Stimulated activated CD4-positive, alpha-beta T cell treated with anti-CD3 and anti-CD28 coated beads, Interleukin-15, amount 100 ng/mL, for 24 hours (primary cell): ENCODE data around the gene ITPKC.
"Not testable (repeated sequence)": the region's sequence is repeated elsewhere in the genome, so short reads cannot be mapped to it uniquely, and the experiment has no call there.

Source experiments
- DNase-seq: peaks from one replicate; pipeline ENCODE4 v3.0.0-alpha.2; 2020

ITPKC gene

DNA sequence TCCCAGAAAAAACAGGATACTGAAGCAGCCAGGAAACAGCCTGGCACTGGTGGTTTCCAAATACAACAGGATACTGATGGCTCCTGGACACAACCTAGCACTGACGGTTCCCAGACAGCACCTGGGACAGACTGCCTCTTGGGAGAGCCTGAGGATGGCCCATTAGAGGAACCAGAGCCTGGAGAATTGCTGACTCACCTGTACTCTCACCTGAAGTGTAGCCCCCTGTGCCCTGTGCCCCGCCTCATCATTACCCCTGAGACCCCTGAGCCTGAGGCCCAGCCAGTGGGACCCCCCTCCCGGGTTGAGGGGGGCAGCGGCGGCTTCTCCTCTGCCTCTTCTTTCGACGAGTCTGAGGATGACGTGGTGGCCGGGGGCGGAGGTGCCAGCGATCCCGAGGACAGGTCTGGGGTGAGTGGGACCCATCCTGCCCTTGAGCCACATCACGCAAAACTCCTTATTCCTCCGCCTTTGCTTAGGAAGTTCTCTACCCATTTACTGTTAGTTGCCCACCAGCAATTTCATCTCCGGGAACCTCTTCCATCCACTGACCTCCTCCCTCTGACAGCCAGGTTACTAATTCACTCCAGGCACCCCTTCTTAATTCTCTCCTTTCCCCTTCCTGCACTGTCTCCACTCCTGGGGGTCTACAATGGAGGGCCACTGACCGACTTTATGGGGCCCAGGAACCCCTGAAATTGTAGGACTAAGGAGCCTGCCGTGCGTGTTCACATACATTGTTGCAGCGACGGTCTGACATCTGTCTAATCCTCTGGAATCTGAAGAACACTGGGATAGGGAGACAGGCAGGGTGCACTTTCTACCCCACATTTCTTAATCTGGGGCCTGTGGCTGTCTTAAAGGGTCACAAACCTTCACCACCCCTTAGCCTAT lies 1.2 kb downstream of the ITPKC start:
- no peak for DNase-seq

DNA sequence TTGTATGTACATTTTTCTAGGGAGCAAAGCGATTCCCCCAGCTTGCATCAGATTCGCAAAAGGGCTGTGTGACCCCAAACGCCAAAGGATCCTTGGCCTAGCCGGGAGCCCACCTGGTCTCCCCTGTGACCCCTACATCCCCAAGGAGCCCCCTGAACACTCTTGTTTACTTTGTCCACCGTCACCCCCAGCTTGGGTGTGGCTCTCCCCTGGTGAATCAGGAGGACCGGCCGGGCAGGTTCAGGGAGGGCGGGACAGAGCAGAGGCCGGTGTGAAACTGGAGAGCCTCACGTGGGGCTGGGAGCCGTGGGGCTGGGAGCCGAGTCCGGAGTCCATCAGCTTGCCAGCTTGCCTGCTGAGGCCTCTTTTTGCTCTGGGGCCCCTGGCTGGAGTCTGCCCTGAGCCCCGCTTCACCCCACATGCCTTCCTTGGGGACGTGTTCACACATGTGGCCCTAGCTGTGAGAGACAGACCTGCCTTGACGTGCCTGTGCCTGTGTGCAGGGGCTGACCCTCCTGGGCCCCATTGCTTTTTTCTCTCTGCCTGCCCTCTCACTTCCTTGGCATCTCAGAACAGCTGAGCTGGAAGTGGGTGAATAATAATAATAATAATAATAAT lies 2.0 kb downstream of the ITPKC start:
- no peak for DNase-seq

DNA sequence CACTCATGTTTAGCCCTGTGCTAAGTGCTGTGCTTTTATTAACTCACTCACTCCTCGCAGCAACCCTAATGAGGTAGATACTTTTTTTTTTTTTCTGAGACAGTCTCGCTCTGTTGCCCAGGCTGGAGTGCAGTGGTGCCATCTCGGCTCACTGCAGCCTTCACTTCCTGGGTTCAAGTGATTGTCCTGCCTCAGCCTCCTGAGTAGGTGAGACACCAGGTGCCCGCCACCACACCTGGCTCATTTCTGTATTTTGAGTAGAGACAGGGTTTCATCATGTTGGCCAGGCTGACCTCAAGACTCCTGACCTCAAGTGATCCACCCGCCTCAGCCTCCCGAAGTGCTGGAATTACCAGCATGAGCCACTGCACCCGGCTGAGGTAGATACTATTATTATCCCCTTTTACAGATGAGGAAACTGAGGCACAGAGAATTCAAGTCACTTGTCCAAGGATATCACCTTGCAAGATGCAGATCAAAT lies 2.5 kb downstream of the ITPKC start:
- no peak for DNase-seq

DNA sequence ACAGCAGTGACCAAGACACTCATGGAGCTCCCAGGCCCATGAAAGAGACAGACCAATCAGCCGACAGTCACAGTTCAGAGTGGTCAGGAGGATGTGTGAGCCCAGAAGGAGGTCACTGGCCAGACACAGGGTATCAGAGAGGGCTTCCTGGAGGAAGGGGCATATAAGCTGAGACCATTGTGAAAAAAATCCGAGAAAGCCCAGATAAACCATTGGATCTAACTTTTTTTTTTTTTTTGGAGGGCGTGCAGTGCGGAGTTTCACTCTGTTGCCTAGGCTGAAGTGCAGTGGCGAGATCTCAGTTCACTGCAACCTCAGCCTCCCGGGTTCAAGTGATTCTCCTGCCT lies 4.2 kb downstream of the ITPKC start:
- no peak for DNase-seq

DNA sequence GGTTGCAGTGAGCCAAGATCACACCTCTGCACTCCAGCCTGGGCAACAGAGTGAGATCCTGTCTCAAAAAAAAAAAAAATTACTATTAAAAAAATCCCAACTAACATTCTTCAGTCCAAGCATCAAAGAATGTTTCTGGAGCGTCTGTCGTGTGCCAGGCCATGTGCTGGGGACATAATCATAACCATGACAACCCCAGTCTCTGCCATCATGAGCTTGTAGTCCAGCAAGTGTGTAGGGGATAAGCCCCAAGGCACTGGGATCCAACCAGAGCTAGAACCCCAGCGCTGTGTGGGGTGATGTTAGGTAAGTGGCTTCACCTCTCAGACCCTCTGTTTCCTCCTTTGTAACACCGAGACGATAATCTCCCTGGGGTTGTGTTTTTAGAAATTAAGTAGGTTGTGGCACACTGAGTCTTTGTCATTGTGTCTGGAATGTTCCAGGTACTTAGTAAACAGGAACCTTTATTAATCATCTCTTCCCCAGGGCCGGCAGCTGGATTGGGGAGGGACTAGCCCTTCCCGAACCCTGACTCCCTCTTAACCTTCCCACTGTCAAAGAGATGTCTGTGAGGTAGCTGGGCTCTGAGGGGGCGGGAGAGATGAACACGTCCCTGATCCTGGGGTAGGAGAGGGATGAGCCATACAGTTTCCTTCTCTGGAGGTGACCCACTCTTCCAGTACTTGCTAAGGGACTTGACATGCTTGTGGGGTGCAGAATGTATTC lies 5.2 kb downstream of the ITPKC start:
- no peak for DNase-seq

DNA sequence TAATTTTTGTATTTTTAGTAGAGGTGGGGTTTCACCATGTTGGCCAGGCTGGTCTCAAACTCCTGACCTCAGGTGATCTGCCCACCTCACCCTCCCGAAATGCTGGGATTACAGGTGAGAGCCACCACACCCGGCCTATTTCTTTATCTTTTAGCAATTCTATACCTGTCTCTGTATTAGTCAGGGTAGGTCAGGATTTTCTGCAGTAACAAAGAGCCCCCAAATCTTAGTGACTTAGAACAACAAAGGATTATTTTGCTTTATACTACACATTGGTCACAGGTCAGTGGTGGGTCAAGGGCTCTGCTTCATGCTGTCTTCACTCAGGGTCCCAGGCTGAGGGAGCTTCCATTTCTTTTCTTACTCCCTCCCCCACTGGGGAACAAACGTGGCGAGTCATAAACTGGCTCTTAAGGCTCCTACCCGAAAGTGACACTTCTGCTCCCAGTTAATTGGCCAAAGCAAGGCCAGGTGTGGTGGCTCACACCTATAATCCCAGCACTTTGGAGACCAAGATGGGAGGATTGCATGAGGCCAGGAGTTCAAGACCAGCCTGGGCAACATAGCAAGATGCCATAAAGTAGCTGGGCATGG lies 6.8 kb downstream of the ITPKC start:
- no peak for DNase-seq

DNA sequence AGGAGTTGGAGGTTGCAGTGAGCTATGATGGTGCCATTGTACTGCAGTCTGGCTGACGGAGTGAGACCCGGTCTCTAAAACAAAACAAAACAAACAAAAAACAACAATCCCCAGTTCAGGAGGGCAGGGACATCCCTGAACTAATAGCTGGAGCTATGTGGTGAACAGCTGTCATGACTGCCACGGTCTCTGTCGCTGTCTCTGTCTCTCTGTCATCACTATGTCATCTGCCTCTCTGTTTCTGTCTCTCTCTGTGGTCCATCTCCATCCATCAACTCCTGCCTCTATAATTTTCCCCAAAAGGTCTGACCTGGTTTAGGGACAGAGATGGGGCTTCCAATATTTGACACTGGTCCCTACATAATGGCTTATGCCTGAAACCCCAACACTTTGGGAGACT lies 7.4 kb downstream of the ITPKC start:
- DNase-seq, result no peak

DNA sequence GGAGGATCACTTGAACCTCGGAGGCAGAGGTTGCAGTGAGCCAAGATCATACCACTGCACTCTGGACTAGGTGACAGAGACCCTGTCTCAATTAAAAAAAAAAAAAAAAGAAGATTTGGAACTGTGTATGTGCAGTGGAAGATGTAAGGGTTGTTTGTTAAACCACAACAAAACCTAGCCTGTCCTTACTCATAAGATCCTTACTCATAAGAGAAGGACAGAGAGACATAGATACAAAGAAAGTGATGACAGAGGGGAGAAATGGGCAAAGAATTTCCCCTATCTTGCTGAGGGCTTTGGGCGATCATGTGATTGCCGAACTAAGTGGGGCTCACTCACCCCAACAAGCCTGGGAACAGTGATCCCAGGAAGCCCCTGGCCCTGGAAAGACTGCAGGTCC lies 7.9 kb downstream of the ITPKC start:
- DNase-seq, result no peak

DNA sequence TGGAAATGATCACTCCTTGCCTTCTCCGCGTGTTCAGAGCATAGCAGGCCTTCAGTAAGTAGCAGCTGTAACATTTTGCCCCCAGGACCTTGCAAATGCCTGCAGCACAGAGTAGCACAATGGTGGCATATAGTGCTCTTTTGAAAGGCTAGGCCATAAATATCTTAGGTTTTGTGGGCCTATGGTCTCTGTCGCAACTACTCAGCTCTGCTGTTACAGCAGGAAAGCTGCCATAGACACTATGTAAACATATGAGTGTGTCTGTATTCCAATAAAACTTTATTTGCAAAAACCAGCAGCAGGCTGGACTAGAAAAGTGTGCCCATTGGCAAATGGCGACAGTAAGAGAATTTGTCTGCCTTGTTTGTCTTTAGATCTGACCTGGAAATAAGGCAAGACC lies 9.4 kb downstream of the ITPKC start:
- no peak for DNase-seq

DNA sequence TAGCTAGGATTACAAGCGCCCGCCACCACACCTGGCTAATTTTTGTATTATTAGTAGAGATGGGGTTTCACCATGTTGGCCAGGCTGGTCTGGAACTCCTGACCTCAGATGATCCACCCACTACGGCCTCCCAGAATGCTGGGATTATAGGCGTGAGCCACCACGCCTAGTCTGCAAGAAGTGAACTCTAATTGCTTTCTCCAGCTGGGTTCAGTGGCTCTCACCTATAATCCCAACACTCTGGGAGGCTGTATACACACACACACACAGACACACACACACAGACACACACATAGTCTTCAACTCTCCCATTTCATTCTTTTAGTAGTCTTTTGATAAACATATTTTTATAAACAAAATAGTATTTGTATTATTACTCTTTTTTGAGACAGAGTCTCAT lies 13.2 kb downstream of the ITPKC start:
- not testable (repeated sequence) for DNase-seq

DNA sequence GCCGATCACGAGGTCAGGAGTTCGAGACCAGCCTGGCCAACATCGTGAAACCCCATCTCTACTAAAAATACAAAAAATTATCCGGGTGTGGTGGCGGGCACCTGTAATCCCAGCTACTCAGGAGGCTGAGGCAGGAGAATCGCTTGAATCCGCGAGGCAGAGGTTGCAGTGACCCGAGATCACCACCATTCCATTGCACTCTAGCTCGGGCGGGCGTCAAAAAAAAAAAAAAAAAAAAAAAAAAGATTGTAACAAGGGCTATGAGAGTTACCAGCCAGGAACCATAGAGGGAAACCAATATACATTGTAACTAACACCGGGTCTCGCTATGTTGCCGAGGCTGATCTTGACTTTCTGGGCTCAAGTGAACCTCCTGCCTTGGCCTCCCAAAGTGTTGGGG lies 15.4 kb downstream of the ITPKC start:
- not testable (repeated sequence) for DNase-seq

DNA sequence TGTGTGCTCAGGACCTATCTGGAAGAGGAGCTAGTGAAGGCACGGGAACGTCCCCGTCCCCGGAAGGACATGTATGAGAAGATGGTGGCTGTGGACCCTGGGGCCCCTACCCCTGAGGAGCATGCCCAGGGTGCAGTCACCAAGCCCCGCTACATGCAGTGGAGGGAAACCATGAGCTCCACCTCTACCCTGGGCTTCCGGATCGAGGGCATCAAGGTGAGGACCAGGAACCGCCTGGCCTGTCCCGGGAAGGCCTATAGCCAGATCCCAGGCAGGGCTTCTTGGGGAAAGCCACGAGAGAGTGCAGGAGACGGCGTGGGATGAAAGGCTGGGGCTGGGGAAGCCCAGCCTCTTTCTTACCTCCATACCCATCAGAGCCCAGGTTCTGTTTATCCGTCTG lies 16.2 kb downstream of the ITPKC start:
- DNase-seq, result no peak

DNA sequence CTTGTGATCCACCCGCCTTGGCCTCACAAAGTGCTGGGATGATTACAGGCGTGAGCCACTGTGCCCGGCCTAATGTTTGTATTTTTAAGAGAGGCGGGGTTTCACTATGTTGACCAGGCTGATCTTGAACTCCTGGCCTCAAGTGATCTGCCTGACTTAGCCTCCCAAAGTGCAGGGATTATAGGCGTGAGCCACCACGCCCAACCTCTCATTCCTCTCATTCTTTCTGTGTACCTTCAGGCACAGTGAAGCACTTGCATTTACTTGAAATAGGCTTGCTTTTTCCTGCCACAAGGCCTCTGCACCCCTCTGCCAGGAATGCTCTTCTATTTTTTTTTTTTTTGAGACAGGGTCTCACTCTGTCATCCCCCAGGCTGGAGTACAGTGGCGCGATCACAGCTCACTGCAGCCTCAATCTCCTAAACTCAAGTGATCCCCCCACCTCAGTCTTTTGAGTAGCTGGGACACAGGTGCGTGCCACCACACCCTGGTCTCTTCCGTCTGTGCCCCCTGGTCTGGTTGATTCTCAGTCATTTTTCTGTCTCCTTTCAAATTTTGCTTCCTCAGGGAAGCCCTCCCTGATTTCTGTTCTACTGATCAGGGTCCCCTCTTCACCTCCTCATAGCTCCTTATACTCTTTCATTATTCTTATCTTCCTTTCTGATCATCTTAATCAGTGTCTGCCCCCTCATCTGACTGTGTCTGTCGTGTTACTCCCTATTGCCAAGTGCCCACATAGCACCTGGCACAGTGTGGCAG lies 18.3 kb downstream of the ITPKC start:
- no peak for DNase-seq

DNA sequence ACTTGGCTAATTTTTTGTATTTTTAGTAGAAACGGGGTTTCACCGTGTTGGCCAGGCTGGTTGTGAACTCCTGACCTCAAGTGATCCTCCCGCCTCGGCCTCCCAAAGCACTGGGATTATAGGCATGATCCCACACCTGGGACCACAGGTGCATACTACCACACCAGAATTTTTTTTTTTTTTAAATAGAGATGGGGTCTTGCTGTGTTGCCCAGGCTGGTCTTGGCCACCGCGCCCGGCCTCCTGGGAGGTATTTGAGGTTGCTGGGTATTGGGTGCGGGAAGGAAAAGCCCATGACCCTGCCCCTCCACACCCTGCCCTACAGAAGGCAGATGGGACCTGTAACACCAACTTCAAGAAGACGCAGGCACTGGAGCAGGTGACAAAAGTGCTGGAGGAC lies 19.7 kb downstream of the ITPKC start:
- DNase-seq, result no peak

DNA sequence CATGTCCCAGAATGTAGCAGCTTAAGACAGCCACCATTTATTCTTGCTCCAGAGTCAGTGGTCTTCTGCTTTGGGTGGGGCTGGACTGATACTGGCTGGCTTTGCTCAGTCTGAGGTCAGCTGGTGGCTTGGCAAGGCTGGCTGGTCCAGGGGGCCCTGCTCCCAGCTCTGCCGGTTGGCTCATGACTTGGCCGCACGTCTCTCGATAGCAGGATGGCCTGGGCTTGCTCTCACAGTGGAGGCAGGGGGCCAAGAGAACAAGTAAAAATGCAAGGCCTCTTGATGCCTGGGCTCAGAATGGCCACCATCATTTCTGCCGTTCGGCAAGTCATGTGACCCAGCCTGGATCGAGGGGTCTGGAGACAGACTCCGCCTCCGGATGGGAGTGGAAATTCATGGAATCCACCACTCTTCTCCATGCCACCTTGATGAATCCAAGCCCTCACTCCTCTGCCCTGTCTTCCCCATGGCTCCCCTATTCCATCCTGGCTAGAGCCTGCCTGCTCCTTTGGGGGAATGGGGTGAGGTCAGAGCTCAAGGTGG lies 20.3 kb downstream of the ITPKC start:
- no peak for DNase-seq

DNA sequence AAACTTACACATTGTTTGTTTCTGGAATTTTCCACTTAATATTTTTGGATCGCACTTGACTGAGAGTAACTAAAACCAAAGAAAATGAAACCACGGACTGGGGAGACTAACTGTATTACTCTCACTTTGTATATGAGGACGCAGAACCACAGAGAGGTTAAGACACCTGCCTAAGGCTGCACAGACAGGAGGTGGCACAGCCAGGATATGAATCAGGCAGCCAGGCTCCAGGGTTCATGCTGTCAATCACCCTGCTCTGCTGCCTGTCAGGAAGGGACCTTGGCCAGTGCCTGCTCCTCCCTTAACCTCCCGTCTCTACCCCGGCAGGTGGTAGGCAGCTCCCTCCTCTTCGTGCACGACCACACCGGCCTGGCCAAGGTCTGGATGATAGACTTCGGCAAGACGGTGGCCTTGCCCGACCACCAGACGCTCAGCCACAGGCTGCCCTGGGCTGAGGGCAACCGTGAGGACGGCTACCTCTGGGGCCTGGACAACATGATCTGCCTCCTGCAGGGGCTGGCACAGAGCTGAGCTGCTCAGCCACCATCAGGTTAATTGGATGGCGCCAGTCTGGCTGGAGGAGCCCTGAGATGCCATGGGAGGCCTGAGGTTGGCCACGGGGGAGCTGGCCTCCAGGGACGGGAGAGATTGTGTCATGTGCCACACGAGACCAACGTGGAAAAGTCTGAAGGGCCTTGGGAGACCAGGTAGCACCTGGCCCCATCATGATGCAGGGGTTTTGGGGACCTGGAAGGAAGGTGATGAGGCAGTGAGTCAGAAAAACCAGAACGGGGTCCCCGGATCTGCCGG lies 22.3 kb downstream of the ITPKC start:
- no peak for DNase-seq

DNA sequence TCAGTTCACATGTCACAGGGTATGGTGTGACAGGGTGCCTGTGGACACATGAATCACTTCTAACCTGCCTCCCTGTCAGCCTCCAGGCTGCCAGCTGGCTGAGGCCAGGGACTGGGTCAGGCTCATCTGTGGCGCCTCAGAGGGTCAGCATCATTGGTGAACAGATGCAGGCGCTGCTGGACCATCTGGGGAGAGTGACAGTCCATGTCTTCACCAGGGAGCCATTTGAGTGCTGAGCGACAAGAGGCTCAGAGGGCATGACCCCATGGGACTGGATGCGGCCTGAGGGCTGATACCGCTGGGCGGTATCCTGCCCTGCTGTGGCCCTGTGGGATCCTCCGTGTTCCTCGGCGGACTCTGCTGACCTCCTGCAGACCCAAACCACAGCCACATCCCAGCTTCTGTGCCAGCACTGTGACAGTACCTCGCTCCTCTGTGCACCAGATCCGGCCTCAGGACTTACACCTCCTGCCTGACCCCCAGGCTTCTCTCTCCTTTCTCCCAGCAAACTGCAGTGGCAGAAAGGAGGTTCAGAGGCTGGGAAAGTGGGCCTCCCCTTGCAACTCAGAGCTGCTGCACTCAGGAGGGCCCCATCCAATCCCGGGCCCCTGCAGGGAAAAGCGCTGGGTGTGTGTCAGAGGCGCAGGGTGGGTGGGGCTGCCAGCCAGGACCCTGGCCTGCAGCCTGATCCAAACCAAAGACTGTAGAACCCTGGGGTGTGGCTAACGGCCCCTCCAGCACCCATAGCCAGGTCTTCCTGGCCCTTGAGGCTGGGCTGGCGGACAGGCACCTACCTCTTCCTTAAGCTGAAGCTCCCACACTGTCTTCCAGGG lies 23.2 kb downstream of the ITPKC start:
- no peak for DNase-seq

DNA sequence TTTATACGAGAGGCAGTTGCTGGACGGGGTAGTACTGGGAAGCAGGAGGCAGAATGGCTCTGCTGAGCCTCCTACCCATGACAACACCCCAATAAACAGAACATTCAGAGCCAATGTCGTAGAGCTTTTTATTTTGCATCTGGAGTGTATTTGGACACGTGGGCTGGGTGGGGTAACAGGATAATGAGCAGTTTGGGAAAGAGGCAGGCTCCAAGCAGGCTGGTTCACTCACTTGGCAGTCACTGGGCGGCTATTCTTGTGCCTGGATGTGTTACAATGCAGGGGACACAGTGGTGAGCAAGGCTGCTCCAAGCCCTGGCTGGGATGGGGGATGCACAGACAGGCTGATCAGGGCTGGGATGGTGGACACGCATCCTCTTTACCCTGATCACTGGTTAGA lies 23.8 kb downstream of the ITPKC start:
- DNase-seq, result no peak

DNA sequence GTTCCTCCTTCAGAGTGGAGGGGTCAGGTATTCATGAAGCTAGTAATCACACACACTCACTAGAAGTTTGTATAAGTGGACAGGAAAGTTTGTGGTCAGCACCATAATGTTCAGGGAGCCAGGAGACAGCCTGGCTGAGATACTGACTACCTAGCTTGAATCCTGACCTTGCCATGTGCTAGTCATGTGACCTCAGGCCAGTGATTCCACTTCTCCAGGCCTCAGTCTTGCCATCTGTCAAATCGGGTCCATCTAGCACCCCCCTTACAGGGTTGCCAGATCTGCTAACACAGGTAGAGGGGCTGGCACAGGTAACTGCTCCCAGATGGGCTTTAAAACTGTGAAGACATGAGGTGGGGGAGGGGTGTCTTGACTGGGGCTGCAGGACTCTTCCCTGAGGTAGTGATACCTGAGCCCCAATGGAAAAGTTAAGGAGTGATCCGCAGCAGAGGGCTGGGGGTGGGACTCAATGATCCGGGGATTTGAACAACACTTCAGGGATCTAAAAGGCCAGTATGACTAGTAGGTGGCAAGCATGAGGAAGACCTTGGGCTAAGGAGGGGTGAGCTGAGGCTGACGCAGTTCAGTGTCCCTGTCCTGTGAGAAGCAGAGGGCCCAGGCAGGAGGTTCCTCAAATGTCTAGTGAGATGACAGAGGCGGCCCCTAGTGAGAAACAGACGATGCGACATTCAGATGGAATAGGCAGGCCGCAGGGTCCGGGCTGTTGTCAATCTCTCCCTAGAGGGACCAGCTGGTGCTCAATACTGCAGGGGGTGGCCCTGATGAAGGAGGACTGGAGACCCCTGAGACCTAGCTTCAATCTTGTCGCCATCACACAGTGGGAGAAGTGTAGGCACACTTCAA lies 24.8 kb downstream of the ITPKC start:
- DNase-seq, result no peak

DNA sequence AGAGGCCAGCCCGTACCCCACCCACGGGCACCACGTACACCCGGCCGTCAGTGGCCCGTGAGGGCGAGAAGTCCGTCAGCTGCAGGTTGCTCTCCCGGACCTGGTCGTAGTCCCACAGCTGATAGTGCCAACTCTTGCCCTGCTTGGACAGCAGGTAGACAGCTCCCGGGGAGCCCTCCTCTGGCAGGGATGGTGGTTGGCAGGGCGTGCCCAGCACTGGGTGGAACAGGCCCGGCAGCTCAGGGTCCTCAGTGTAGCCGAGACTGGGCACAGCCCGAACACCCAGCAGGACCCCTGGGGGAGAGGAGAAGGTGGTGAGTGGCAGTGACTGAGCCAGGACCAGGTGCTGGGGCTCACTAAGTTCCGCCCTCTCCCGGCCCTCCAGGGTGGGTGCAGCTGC lies 25.6 kb downstream of the ITPKC start:
- no peak for DNase-seq
